OCI-LY3 (cell line): Measurements from ENCODE around the gene MPZL1.

ENCODE experiments used
- H2AFZ ChIP-seq: fragments of 200-600, 300-600 bp; shearing (Covaris generic); 2 replicates; pipeline ENCODE4 v1.6.0; 2014; ENCODE audit warnings: antibody characterized with exemption, low read depth, low read length
- H3K27ac ChIP-seq: fragments of 200-600, 300-600 bp; sonication (generic); 2 replicates; pipeline ENCODE4 v1.5.1; 2014; ENCODE audit warnings: mild to moderate bottlenecking, low read length, moderate library complexity, mixed read lengths
- H3K27me3 ChIP-seq: fragments of 200-600, 300-600 bp; sonication (generic); 2 replicates; pipeline ENCODE4 v1.6.1; 2014; ENCODE audit warnings: low read depth, low read length, mixed read lengths
- H3K36me3 ChIP-seq: fragments of 200-600, 300-600 bp; sonication (generic); replicated peaks from 2 replicates; pipeline ENCODE3; 2014; ENCODE audit warnings: low read depth, low read length, mixed read lengths
- H3K4me1 ChIP-seq: fragments of 300-600, 200-600 bp; sonication (generic); 2 replicates; pipeline ENCODE4 v1.6.1; 2014; ENCODE audit warnings: low read length, mixed read lengths
- H3K4me2 ChIP-seq: fragments of 200-600, 300-600 bp; sonication (generic); 2 replicates; pipeline ENCODE4 v1.6.1; 2014; ENCODE audit warnings: low read length, mixed read lengths
- H3K4me3 ChIP-seq: fragments of 300-600, 200-600 bp; sonication (generic); 2 replicates; pipeline ENCODE4 v1.5.1; 2014; ENCODE audit warnings: antibody characterized with exemption, mild to moderate bottlenecking, low read length, moderate library complexity
- H3K79me2 ChIP-seq: fragments of 300-600, 200-600 bp; shearing (Covaris generic); 2 replicates; pipeline ENCODE4 v1.6.1; 2014; ENCODE audit warnings: mild to moderate bottlenecking, low read length, mixed read lengths
- H3K9ac ChIP-seq: fragments of 300-600, 200-600 bp; shearing (Covaris generic); 2 replicates; pipeline ENCODE4 v1.6.0; 2014; ENCODE audit warnings: mild to moderate bottlenecking, low read length, moderate library complexity
- H3K9me3 ChIP-seq: fragments of 200-600, 300-600 bp; shearing (Covaris generic); 2 replicates; pipeline ENCODE4 v1.6.1; 2014; ENCODE audit warnings: low read length, mixed read lengths; ENCODE audit not compliant: insufficient read depth
- H4K20me1 ChIP-seq: fragments of 200-600, 300-600 bp; sonication (generic); 2 replicates; pipeline ENCODE4 v1.6.1; 2016; ENCODE audit warnings: low read length, mixed read lengths; ENCODE audit not compliant: insufficient read depth
- CTCF ChIP-seq: fragments of 200-600, 300-600 bp; sonication (generic); IDR thresholded peaks from 2 replicates; pipeline ENCODE4 v1.5.1; 2014; ENCODE audit warnings: antibody characterized with exemption, low read length, low read depth
- EZH2phosphoT487 ChIP-seq: fragments of 200-600 bp; shearing (Covaris generic); IDR thresholded peaks from 2 replicates; pipeline ENCODE4 v1.6.1; 2018; ENCODE audit warnings: antibody characterized with exemption, mixed run types, low read depth

Gene MPZL1

GRCh38 chr1:167675440-167675839, 46.3 kb upstream of the MPZL1 start:
- Histone ChIP-seq H2AFZ (no peak overlapping the region), H3K4me2 (no peak overlapping the region), H4K20me1 (no peaks in the 10 kb centered on the region), H3K4me1 (peaks cover 27% of the 10 kb centered on the region), H3K27ac (no peak overlapping the region), H3K36me3 (no peaks in the 10 kb centered on the region), H3K4me3 (no peak overlapping the region), H3K9ac (no peak overlapping the region), H3K9me3 (no peaks in the 10 kb centered on the region), H3K79me2 (no peaks in the 10 kb centered on the region), H3K27me3 (0 out of 2 replicates have a peak, but pooled peaks cover 3% of the 10 kb centered on the region)
- TF ChIP-seq EZH2phosphoT487 (no peak), CTCF (no peak)

DNA sequence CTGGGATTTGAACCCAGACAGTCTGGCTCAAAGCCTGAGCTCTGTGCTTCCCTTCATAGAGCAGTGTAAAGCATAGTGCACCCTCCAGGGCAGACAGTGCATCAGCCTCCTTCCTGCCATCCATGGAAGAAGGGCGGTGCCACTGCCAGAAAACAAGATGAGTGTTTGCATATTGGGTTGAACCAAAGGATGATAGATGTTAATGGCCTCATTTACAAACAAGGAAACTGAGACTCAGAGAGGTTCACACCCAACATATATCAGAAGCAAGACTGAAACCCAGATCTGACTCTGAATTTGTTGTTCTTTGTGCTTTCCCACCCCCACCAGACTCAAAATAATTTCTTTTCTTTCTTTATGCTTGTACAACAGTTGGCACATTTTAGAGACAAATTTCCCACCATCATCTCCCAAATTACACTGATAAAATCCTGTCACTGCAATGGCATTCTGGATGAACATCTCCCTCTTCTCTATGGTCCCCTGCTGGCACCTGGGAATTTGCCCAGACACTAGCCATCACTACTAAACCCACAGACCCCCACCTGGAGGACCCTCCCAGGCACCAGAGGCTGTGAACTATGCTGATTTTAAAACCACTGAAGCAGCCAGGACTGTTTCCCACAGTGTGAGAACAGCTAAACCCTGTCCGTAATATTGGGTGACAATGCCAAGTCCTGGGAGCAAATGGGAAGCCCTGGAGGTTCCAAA, 45.4 kb upstream of the MPZL1 start:
- H3K79me2 ChIP-seq, result no peaks in the 10 kb centered on the region
- no peaks in the 10 kb centered on the region for H3K9me3 ChIP-seq
- no peaks in the 10 kb centered on the region for H3K36me3 ChIP-seq
- H4K20me1 ChIP-seq, result no peaks in the 10 kb centered on the region
- peaks cover 5% of the 10 kb centered on the region; the same call in 1 of the 2 replicates for H3K27me3 ChIP-seq
- peak overlapping the region; percentile 50 for H3K4me3 ChIP-seq
- peak overlapping the region; percentile 26; the same call in 1 of the 2 replicates for H3K9ac ChIP-seq
- peak overlapping the region; percentile 81 for H3K4me2 ChIP-seq
- peaks cover 30% of the 10 kb centered on the region for H3K4me1 ChIP-seq
- no peak for TF ChIP-seq CTCF
- no peak for TF ChIP-seq EZH2phosphoT487
- H3K27ac ChIP-seq, result peak overlapping the region; percentile 17
- no peak overlapping the region for H2AFZ ChIP-seq

- TF ChIP-seq EZH2phosphoT487, result no peak
- TF ChIP-seq CTCF, result peak; percentile 14
- H3K27ac ChIP-seq, result peak overlapping the region; percentile 17
- H3K9me3 ChIP-seq, result no peaks in the 10 kb centered on the region
- no peaks in the 10 kb centered on the region for H4K20me1 ChIP-seq
- peak overlapping the region; percentile 50 for H3K4me3 ChIP-seq
- H3K9ac ChIP-seq, result peak overlapping the region; percentile 26; the same call in 1 of the 2 replicates
- no peak overlapping the region for H2AFZ ChIP-seq
- H3K4me2 ChIP-seq, result peak overlapping the region; percentile 81
- peaks cover 30% of the 10 kb centered on the region for H3K4me1 ChIP-seq
- H3K79me2 ChIP-seq, result no peaks in the 10 kb centered on the region
- no peaks in the 10 kb centered on the region for H3K36me3 ChIP-seq
- peaks cover 6% of the 10 kb centered on the region; the same call in 1 of the 2 replicates for H3K27me3 ChIP-seq
Measured at GRCh38 chr1:167676916-167677848, 44.6 kb upstream of the MPZL1 start.

- no peak overlapping the region for H3K4me2 ChIP-seq
- H3K27ac ChIP-seq, result no peak overlapping the region
- H3K27me3 ChIP-seq, result peaks cover 6% of the 10 kb centered on the region; the same call in 1 of the 2 replicates
- no peak overlapping the region for H3K4me3 ChIP-seq
- H3K9me3 ChIP-seq, result no peaks in the 10 kb centered on the region
- no peak overlapping the region for H3K9ac ChIP-seq
- H4K20me1 ChIP-seq, result no peaks in the 10 kb centered on the region
- no peak overlapping the region for H2AFZ ChIP-seq
- peaks cover 30% of the 10 kb centered on the region for H3K4me1 ChIP-seq
- no peak for TF ChIP-seq CTCF
- TF ChIP-seq EZH2phosphoT487, result no peak
- H3K79me2 ChIP-seq, result no peaks in the 10 kb centered on the region
- no peaks in the 10 kb centered on the region for H3K36me3 ChIP-seq
Measured at GRCh38 chr1:167678422-167678821, 43.4 kb upstream of the MPZL1 start.
